Tibial artery (tissue), 4 donors: ENCODE results near the gene ADRA2A.

Source experiments
- DNase-seq, 2 donors: peaks; one replicate each; pipeline ENCODE4 v3.0.0-alpha.2; 2019
- H3K27ac ChIP-seq, 2 donors: fragments of 200-600 bp; sonication (generic) in 1 of 2; 1 replicate in 1 of 2; 2 replicates in 1 of 2; pipeline ENCODE4 v1.5.1; 2018 to 2019; ENCODE audit warnings: mild to moderate bottlenecking in 1 of 2
- H3K27me3 ChIP-seq, 2 donors: fragments of 200-600 bp; sonication (generic) in 1 of 2; one replicate each; pipeline versions ENCODE4 v1.5.1 to v1.6.0; 2016 to 2019
- H3K36me3 ChIP-seq, 3 donors: fragments of 200-600 bp; sonication (generic) in 2 of 3; one replicate each; pipeline ENCODE4 v1.5.1; 2016 to 2019; ENCODE audit warnings: mild to moderate bottlenecking in 2 of 3
- H3K4me1 ChIP-seq, 4 donors: fragments of 200-600 bp; sonication (generic) in 2 of 4; 1 replicate in 3 of 4; 2 replicates in 1 of 4; pipeline ENCODE4 v1.5.1; 2016 to 2019
- H3K4me3 ChIP-seq, 2 donors: fragments of 200-600 bp; sonication (generic) in 1 of 2; 1 replicate in 1 of 2; 2 replicates in 1 of 2; pipeline ENCODE4 v1.5.1; 2018 to 2019; ENCODE audit warnings: mild to moderate bottlenecking in 2 of 2
- H3K9me3 ChIP-seq, 3 donors: fragments of 200-600 bp; sonication (generic) in 1 of 3; one replicate each; pipeline ENCODE4 v1.5.1; 2016 to 2019
- intact Hi-C: fragments of 100-400 bp; cut with DNase I; formaldehyde crosslinking; loops from one replicate; pipeline ENCODE4 v1.15.0; 2023; ENCODE audit warnings: low total_unique reads
- TF ChIP-seq, protein P1 (sequence below), 2 experiments: fragments of 200-600 bp in 1 of 2; fragments of 450-650 bp in 1 of 2; IDR thresholded peaks; one replicate each; pipeline ENCODE4 v1.5.1; 2017 to 2019; ENCODE audit warnings: antibody characterized with exemption in 2 of 2, mild to moderate bottlenecking in 1 of 2, moderate library complexity in 1 of 2

The ADRA2A gene

GRCh38 chr10:111116762-111117445, 40.1 kb downstream of the ADRA2A start:
- Histone ChIP-seq H3K9me3 (no peaks in the 10 kb centered on the region), H3K4me1 (no peaks in the 10 kb centered on the region), H3K4me3 (no peak overlapping the region), H3K27me3 (peaks cover 0 to 3% of the 10 kb centered on the region in 2 donors), H3K27ac (no peak overlapping the region), H3K36me3 (no peaks in the 10 kb centered on the region)
- TF ChIP-seq, protein P1, sequence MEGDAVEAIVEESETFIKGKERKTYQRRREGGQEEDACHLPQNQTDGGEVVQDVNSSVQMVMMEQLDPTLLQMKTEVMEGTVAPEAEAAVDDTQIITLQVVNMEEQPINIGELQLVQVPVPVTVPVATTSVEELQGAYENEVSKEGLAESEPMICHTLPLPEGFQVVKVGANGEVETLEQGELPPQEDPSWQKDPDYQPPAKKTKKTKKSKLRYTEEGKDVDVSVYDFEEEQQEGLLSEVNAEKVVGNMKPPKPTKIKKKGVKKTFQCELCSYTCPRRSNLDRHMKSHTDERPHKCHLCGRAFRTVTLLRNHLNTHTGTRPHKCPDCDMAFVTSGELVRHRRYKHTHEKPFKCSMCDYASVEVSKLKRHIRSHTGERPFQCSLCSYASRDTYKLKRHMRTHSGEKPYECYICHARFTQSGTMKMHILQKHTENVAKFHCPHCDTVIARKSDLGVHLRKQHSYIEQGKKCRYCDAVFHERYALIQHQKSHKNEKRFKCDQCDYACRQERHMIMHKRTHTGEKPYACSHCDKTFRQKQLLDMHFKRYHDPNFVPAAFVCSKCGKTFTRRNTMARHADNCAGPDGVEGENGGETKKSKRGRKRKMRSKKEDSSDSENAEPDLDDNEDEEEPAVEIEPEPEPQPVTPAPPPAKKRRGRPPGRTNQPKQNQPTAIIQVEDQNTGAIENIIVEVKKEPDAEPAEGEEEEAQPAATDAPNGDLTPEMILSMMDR (IDR thresholded peaks at IDR 0.05): no peak
- intact Hi-C loops: no loop called here
- peak in 1 of 2 donors; percentile 46 for DNase-seq

GRCh38 chr10:111117528-111118277, 40.9 kb downstream of the ADRA2A start:
- H3K4me1 ChIP-seq: no peaks in the 10 kb centered on the region
- TF ChIP-seq, protein P1 (IDR thresholded peaks at IDR 0.05): no peak
- intact Hi-C loops: no loop called here
- H3K27ac ChIP-seq: no peak overlapping the region
- H3K4me3 ChIP-seq: no peak overlapping the region
- peak in 1 of 2 donors; percentile 61 for DNase-seq
- H3K9me3 ChIP-seq: no peaks in the 10 kb centered on the region
- H3K36me3 ChIP-seq: no peaks in the 10 kb centered on the region
- peaks cover 0 to 3% of the 10 kb centered on the region in 2 donors for H3K27me3 ChIP-seq

DNA sequence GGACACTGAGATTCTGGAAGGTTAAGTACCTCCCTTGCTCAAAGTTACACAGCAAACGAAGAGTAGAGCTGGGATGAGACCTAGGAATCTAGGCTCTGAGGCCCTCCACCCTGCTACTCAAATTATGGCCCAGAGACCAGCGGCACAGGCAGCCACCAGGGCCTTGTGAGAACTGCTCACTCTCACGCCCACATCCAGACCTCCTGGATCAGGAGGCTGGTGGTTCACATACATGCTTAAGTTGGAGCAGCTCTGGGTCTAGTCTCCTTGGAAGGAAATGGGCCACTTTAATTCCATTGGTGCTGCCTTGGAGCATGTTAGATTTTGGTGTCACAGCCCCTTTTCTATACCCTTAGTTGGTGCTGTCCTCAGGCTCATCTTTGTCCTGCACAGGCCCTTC, 41.9 kb downstream of the ADRA2A start:
- intact Hi-C loops: no loop called here
- Histone ChIP-seq H3K4me3 (no peak overlapping the region), H3K4me1 (no peaks in the 10 kb centered on the region), H3K36me3 (no peaks in the 10 kb centered on the region), H3K27me3 (peaks cover 0 to 3% of the 10 kb centered on the region in 2 donors), H3K9me3 (no peaks in the 10 kb centered on the region), H3K27ac (no peak overlapping the region)
- TF ChIP-seq, protein P1 (IDR thresholded peaks at IDR 0.05): no peak
- DNase-seq: no peak

DNA sequence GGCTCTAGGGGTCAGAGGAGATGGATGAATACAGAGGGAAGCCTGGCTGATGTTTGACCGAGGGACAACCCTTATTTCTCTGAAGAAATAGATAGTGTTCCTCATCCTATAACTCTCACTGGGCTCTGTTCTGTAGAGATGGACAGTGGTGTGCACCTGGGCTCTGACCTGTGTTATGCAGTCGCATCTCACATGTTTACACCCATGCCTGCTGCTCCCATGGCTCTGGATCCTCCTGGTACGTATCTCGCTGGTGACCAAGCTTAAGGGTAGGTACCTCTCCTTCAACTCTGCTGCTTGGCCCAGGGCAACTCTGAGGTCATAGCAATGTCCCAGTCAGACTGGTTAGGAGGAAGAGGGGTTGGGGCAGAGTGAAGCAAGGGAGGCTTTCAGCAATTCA, 42.8 kb downstream of the ADRA2A start:
- intact Hi-C loops: no loop called here
- H3K4me3 ChIP-seq: no peak overlapping the region
- H3K36me3 ChIP-seq: no peaks in the 10 kb centered on the region
- H3K9me3 ChIP-seq: no peaks in the 10 kb centered on the region
- TF ChIP-seq, protein P1 (IDR thresholded peaks at IDR 0.05): no peak
- H3K27ac ChIP-seq: no peak overlapping the region
- H3K4me1 ChIP-seq: no peaks in the 10 kb centered on the region
- peak in 1 of 2 donors; percentile 21 for DNase-seq
- peaks cover 0 to 3% of the 10 kb centered on the region in 2 donors for H3K27me3 ChIP-seq

- Histone ChIP-seq H3K36me3 (no peaks in the 10 kb centered on the region), H3K27me3 (no peaks in the 10 kb centered on the region), H3K4me3 (no peak overlapping the region), H3K27ac (no peak overlapping the region), H3K4me1 (no peaks in the 10 kb centered on the region), H3K9me3 (no peaks in the 10 kb centered on the region)
- TF ChIP-seq, protein P1 (IDR thresholded peaks at IDR 0.05): no peak
- DNase-seq: peak in 1 of 2 donors; percentile 16
- intact Hi-C loops: loop anchor here (2.0 kb wide), 1 partner anchor 19 kb away; no protein-coding TSS in a partner anchor
Measured at GRCh38 chr10:111122127-111122526, 45.3 kb downstream of the ADRA2A start.
